K562 (cell line): ENCODE measurements around the gene MOAP1. TPM values are rescaled to one million over a fixed set of nuclear protein-coding genes. Genes with fewer than 3 reads are reported as not detected.

Source experiments
- ATAC-seq: fragments of 200-7000 bp; cut with Tn5 transposase; 3 replicates; pipeline ENCODE4 v1.9.1; 2020; ENCODE audit warnings: moderate library complexity
- BruUV-seq: library from RNA; stranded (reverse); fragments of 400-500 nt; replicated peaks from 2 replicates; lab custom pipeline; 2021; lab: Mats Ljungman, UMichigan
- CTCF ChIA-PET: fragments of 300-600 bp; formaldehyde crosslinking; extraction: SDS; loops from one replicate; lab custom pipeline; 2021; ENCODE audit warnings: low intra/inter-chr PET ratio; lab: Yijun Ruan, JAX
- POLR2A ChIA-PET: fragments of 300-600, 350-650 bp; sonication (Branson Sonifier 250); formaldehyde crosslinking; extraction: SDS; loops from one replicate; lab custom pipeline; 2021; ENCODE audit warnings: antibody characterized with exemption, inconsistent platforms; lab: Yijun Ruan, JAX
- DNase-seq, 4 experiments: peaks; one replicate each; pipeline versions ENCODE4 v3.0.0 to v3.0.0-alpha.2; 2011 to 2018; ENCODE audit warnings: low spot score in 3 of 4, mixed read lengths in 3 of 4; ENCODE audit errors: extremely low read depth in 1 of 4
- FAIRE-seq: peaks from 2 replicates; lab custom pipeline; 2011; peaks lifted over from hg19 to GRCh38; lab: Jason Lieb, UNC
- H2AFZ ChIP-seq: 2 replicates; pipeline ENCODE4 v1.6.0; 2011; ENCODE audit warnings: low read depth, low read length, control low read depth, inconsistent platforms
- H3K27ac ChIP-seq: fragments of 200-600 bp; 3 replicates; pipeline ENCODE4 v1.8.0; 2011; ENCODE audit warnings: low read depth, mild to moderate bottlenecking, control low read depth, inconsistent platforms, low read length, moderate library complexity, mixed read lengths; ENCODE audit errors: extremely low read depth
- H3K27me3 ChIP-seq, 2 experiments: fragments of 300-600 bp in 1 of 2; 2 replicates in 1 of 2; 3 replicates in 1 of 2; pipeline versions ENCODE4 v1.6.0 to v1.8.0; 2011; ENCODE audit warnings: inconsistent platforms in 2 of 2, low read length in 2 of 2, mild to moderate bottlenecking in 1 of 2, mixed read lengths in 1 of 2, moderate library complexity in 1 of 2; ENCODE audit not compliant: control insufficient read depth in 2 of 2, insufficient read depth in 2 of 2
- H3K36me3 ChIP-seq: fragments of 300-600 bp; 3 replicates; pipeline ENCODE4 v1.8.0; 2011; ENCODE audit warnings: mild to moderate bottlenecking, low read length, inconsistent platforms; ENCODE audit not compliant: control insufficient read depth, insufficient read depth
- H3K4me1 ChIP-seq, 2 experiments: fragments of 200-600 bp in 1 of 2; replicated peaks in 1 of 2; 2 replicates in 1 of 2; 3 replicates in 1 of 2; pipeline versions ENCODE4 v1.5.1 to v1.8.0; 2011; ENCODE audit warnings: inconsistent platforms in 2 of 2, low read length in 2 of 2, mild to moderate bottlenecking in 1 of 2, mixed read lengths in 1 of 2, moderate library complexity in 1 of 2; ENCODE audit not compliant: control insufficient read depth in 2 of 2, insufficient read depth in 2 of 2
- H3K4me2 ChIP-seq: 2 replicates; pipeline ENCODE4 v1.6.1; 2011; ENCODE audit warnings: low read length, control low read depth, inconsistent platforms, mixed read lengths; ENCODE audit not compliant: insufficient read depth
- H3K4me3 ChIP-seq: fragments of 200-600 bp; sonication (generic), shearing (Covaris generic); 2 replicates; pipeline ENCODE4 v1.5.1; 2016; ENCODE audit warnings: control low read depth, inconsistent platforms
- H3K79me2 ChIP-seq: fragments of 200-600 bp; 3 replicates; pipeline ENCODE4 v1.8.0; 2011; ENCODE audit warnings: low read length, inconsistent platforms; ENCODE audit not compliant: control insufficient read depth, insufficient read depth
- H3K9ac ChIP-seq, 2 experiments: 2 replicates each; pipeline versions ENCODE4 v1.6.0 to v1.6.1; 2011; ENCODE audit warnings: low read depth in 2 of 2, low read length in 2 of 2, control low read depth in 1 of 2, inconsistent platforms in 1 of 2, mild to moderate bottlenecking in 1 of 2, mixed read lengths in 1 of 2; ENCODE audit not compliant: insufficient read depth in 1 of 2
- H3K9me1 ChIP-seq: one replicate; pipeline ENCODE4 v1.6.0; 2011; ENCODE audit warnings: inconsistent platforms, mild to moderate bottlenecking, low read length, moderate library complexity; ENCODE audit not compliant: control insufficient read depth, insufficient read depth
- H3K9me3 ChIP-seq: replicated peaks from 2 replicates; pipeline ENCODE4 v1.5.1; 2011; ENCODE audit warnings: low read depth, low read length, inconsistent platforms; ENCODE audit not compliant: control insufficient read depth, insufficient read depth
- H4K20me1 ChIP-seq: replicated peaks from 2 replicates; pipeline ENCODE4 v1.6.1; 2011; ENCODE audit warnings: low read length, inconsistent platforms, mixed read lengths; ENCODE audit not compliant: control insufficient read depth, insufficient read depth
- CGGBP1 ChIP-seq: fragments of 250-450 bp; sonication (Bioruptor Pico); IDR thresholded peaks from 2 replicates; pipeline ENCODE4 v1.9.0; 2021; ENCODE audit warnings: mild to moderate bottlenecking
- EWSR1 ChIP-seq: fragments of 450-650 bp; IDR thresholded peaks from 2 replicates; pipeline ENCODE4 v1.6.1; 2018; ENCODE audit warnings: borderline replicate concordance, mild to moderate bottlenecking, low read depth, moderate library complexity; ENCODE audit not compliant: partially characterized antibody
- GATAD2A ChIP-seq: fragments of 450-650 bp; IDR thresholded peaks from 2 replicates; pipeline ENCODE4 v1.6.1; 2017
- MTA3 ChIP-seq: fragments of 450-650 bp; formaldehyde crosslinking; IDR thresholded peaks from 2 replicates; pipeline ENCODE4 v1.6.1; 2017; ENCODE audit warnings: mild to moderate bottlenecking, borderline replicate concordance
- MYC ChIP-seq, 2 experiments: fragments of 250-450 bp in 1 of 2; sonication (Bioruptor Pico) in 1 of 2; IDR thresholded peaks; 2 replicates each; pipeline versions ENCODE4 v1.5.1 to v1.6.1; 2012 to 2021; ENCODE audit warnings: low read depth in 2 of 2, borderline replicate concordance in 1 of 2, improper control_type of control experiment in 1 of 2, low read length in 1 of 2, mild to moderate bottlenecking in 1 of 2, moderate library complexity in 1 of 2
- NR0B1 ChIP-seq: fragments of 450-650 bp; IDR thresholded peaks from one replicate; pipeline ENCODE4 v1.6.1; 2018; ENCODE audit warnings: mild to moderate bottlenecking, moderate library complexity; ENCODE audit not compliant: partially characterized antibody
- PBX2 ChIP-seq, 2 experiments: IDR thresholded peaks in 1 of 2; conservative IDR thresholded peaks in 1 of 2; 2 replicates each; pipeline ENCODE4 v1.6.1; 2016; ENCODE audit warnings: low read depth in 2 of 2, mild to moderate bottlenecking in 1 of 2, missing compliant biosample characterization in 1 of 2, missing genetic modification characterization in 1 of 2, moderate library complexity in 1 of 2
- RAD21 ChIP-seq, 2 experiments: fragments of 250-450 bp in 1 of 2; fragments of 450-650 bp in 1 of 2; sonication (Bioruptor Pico) in 1 of 2; formaldehyde crosslinking in 1 of 2; IDR thresholded peaks in 1 of 2; conservative IDR thresholded peaks in 1 of 2; 2 replicates each; pipeline versions ENCODE4 v1.4.0 to v1.8.0; 2020 to 2022; ENCODE audit warnings: mild to moderate bottlenecking in 2 of 2, moderate library complexity in 1 of 2
- RBBP5 ChIP-seq: fragments of 200-600 bp; sonication (generic); IDR thresholded peaks from 2 replicates; pipeline ENCODE4 v1.6.1; 2012; ENCODE audit warnings: borderline replicate concordance, mild to moderate bottlenecking, low read length, control low read depth, inconsistent platforms; ENCODE audit not compliant: insufficient read depth, poor library complexity, severe bottlenecking
- SIN3B ChIP-seq: fragments of 450-650 bp; IDR thresholded peaks from 2 replicates; pipeline ENCODE4 v1.6.1; 2017; ENCODE audit warnings: low read depth, mild to moderate bottlenecking, moderate library complexity
- YBX1 ChIP-seq: fragments of 450-650 bp; IDR thresholded peaks from 2 replicates; pipeline ENCODE4 v1.7.1; 2016; ENCODE audit warnings: mild to moderate bottlenecking
- ZBTB7A ChIP-seq: IDR thresholded peaks from 2 replicates; pipeline ENCODE4 v1.6.1; 2011; ENCODE audit warnings: low read depth, mild to moderate bottlenecking, low read length, moderate library complexity, borderline replicate concordance; ENCODE audit not compliant: control insufficient read depth
- WGBS: fragments of 100-300 bp; shearing (Covaris generic); methylation state at CpG from one replicate; pipeline ENCODE4 v1.1.6; 2016; ENCODE audit warnings: low coverage, mixed read lengths; ENCODE audit not compliant: insufficient coverage; ENCODE audit errors: missing lambda C conversion rate; 5-methylcytosine and 5-hydroxymethylcytosine counted together
- in situ Hi-C: fragments of 300-500 bp; cut with MboI; formaldehyde crosslinking; loops from 4 replicates; pipeline ENCODE4 v1.15.0; 2018; ENCODE audit warnings: inconsistent platforms, mixed read lengths
- intact Hi-C: fragments of 100-400 bp; cut with micrococcal nuclease; formaldehyde crosslinking; loops from 2 replicates; pipeline ENCODE4 v1.14.2; 2022
- polyA plus RNA-seq, 8 experiments: library from polyadenylated mRNA; depleted of rRNA in 4 of 8; stranded (reverse) in 5 of 8; unstranded in 3 of 8; fragments of >200 nt; fragmentation: Nextera tagmentation in 2 of 8; fragmentation: Illumina TruSeq in 1 of 8; extraction: Ambion mirVana in 2 of 8; extraction: Trizol in 1 of 8; gene quantifications; 2 replicates each; pipeline versions ENCODE4 v1.2.1 to v1.2.3, GENCODE V29; 2011 to 2014; ENCODE audit warnings: inconsistent platforms in 1 of 8, missing spikeins in 1 of 8
- total RNA-seq, 7 experiments: library from RNA; depleted of rRNA in 6 of 7; stranded (reverse); fragments of >200 nt in 6 of 7; fragmentation: Illumina TruSeq in 2 of 7; extraction: Trizol in 2 of 7; gene quantifications; 2 replicates each; pipeline versions ENCODE4 v1.2.1 to v1.2.3, GENCODE V29; 2011 to 2021; ENCODE audit warnings: low replicate concordance in 1 of 7

Gene MOAP1
- total and polyA plus RNA-seq, 9 of the 15 experiments (the other 6 are each of a cell fraction or from before 2014, with no cell fraction given): 1.5 to 14.4 (median 6.0) TPM

GRCh38 chr14:93212432-93212831, 27.7 kb upstream of the MOAP1 start:
- WGBS: 44% methylated on average over 3 of the region's 3 CpGs
- no peaks in the 10 kb centered on the region for H3K27me3 ChIP-seq
- intact Hi-C loops: no loop called here
- BruUV-seq: no TSS peak
- no peak overlapping the region for H3K4me3 ChIP-seq
- H3K36me3 ChIP-seq: peaks cover 52% of the 10 kb centered on the region
- no peaks in the 10 kb centered on the region for H3K9me3 ChIP-seq
- H4K20me1 ChIP-seq: 0 out of 2 replicates have a peak, but pooled peaks cover 3% of the 10 kb centered on the region
- peaks cover 0 to 5% of the 10 kb centered on the region in 2 experiments; a peak in 3 of 5 replicates for H3K4me1 ChIP-seq
- no peak overlapping the region for H3K4me2 ChIP-seq
- no peak overlapping the region for H3K9ac ChIP-seq
- H3K79me2 ChIP-seq: peaks cover 23% of the 10 kb centered on the region
- in situ Hi-C loops: no loop called here
- peaks cover 4% of the 10 kb centered on the region for H3K9me1 ChIP-seq
- no peak for DNase-seq
- CTCF ChIA-PET: no interaction called here
- POLR2A ChIA-PET: no interaction called here
- H3K27ac ChIP-seq: no peak overlapping the region
- no peak for ATAC-seq
- FAIRE-seq: no peak
- H2AFZ ChIP-seq: no peak overlapping the region
- TF ChIP-seq GATAD2A: no peak
- no peak for TF ChIP-seq PBX2 (CRISPR knock-in tag; IDR thresholded peaks at IDR 0.05; ENCODE audit: low read depth)
- no peak for TF ChIP-seq PBX2 (tag; conservative IDR thresholded peaks at IDR 0.05; ENCODE audit: low read depth)
- no peak for TF ChIP-seq RAD21 (CRISPR knock-in tag; conservative IDR thresholded peaks at IDR 0.05 in 1 of 2, IDR thresholded peaks at IDR 0.05 in 1 of 2)
- no peak for TF ChIP-seq EWSR1
- no peak for TF ChIP-seq CGGBP1
- TF ChIP-seq MYC (IDR thresholded peaks at IDR 0.05; ENCODE audit: low read depth, low read length): no peak
- no peak for TF ChIP-seq MYC (CRISPR knock-in tag; IDR thresholded peaks at IDR 0.05; ENCODE audit: borderline replicate concordance, low read depth)
- no peak for TF ChIP-seq NR0B1
- TF ChIP-seq ZBTB7A: no peak
- no peak for TF ChIP-seq MTA3
- TF ChIP-seq YBX1: no peak
- TF ChIP-seq SIN3B: no peak
- TF ChIP-seq RBBP5: no peak
